AG09319 (cell line): ENCODE measurements around the gene BCR.

ENCODE experiments used
- DNase-seq: peaks from one replicate; pipeline ENCODE4 v3.0.0-alpha.2; 2010; ENCODE audit warnings: low read depth; ENCODE audit errors: extremely low read depth
- TF ChIP-seq, protein P1 (sequence below): IDR thresholded peaks from 2 replicates; pipeline ENCODE4 v1.5.1; 2011; ENCODE audit warnings: low read depth, mild to moderate bottlenecking, inconsistent platforms, low read length, moderate library complexity

BCR gene

DNA sequence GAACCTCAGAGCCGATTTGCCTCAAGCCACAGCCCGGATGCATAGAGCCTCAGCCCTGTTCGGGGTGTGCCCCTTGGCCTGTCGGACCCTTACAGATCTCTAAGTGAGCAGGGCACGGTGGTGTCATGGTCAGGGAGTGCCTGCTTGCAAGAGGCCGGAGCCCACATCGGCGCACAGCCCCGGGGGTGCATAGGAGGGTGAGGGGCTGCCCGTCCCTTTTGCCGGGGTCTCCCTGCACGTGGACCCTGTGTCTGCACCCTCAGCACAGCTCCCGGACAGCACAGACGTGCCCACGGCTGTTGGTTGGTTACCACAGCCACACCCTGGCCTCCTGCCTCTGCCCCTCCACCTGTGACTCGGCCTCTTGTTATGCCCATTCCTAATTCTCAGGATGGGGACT, 28.5 kb upstream of the BCR start:
- no peak for DNase-seq
- TF ChIP-seq, protein P1, sequence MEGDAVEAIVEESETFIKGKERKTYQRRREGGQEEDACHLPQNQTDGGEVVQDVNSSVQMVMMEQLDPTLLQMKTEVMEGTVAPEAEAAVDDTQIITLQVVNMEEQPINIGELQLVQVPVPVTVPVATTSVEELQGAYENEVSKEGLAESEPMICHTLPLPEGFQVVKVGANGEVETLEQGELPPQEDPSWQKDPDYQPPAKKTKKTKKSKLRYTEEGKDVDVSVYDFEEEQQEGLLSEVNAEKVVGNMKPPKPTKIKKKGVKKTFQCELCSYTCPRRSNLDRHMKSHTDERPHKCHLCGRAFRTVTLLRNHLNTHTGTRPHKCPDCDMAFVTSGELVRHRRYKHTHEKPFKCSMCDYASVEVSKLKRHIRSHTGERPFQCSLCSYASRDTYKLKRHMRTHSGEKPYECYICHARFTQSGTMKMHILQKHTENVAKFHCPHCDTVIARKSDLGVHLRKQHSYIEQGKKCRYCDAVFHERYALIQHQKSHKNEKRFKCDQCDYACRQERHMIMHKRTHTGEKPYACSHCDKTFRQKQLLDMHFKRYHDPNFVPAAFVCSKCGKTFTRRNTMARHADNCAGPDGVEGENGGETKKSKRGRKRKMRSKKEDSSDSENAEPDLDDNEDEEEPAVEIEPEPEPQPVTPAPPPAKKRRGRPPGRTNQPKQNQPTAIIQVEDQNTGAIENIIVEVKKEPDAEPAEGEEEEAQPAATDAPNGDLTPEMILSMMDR = no peak

DNA sequence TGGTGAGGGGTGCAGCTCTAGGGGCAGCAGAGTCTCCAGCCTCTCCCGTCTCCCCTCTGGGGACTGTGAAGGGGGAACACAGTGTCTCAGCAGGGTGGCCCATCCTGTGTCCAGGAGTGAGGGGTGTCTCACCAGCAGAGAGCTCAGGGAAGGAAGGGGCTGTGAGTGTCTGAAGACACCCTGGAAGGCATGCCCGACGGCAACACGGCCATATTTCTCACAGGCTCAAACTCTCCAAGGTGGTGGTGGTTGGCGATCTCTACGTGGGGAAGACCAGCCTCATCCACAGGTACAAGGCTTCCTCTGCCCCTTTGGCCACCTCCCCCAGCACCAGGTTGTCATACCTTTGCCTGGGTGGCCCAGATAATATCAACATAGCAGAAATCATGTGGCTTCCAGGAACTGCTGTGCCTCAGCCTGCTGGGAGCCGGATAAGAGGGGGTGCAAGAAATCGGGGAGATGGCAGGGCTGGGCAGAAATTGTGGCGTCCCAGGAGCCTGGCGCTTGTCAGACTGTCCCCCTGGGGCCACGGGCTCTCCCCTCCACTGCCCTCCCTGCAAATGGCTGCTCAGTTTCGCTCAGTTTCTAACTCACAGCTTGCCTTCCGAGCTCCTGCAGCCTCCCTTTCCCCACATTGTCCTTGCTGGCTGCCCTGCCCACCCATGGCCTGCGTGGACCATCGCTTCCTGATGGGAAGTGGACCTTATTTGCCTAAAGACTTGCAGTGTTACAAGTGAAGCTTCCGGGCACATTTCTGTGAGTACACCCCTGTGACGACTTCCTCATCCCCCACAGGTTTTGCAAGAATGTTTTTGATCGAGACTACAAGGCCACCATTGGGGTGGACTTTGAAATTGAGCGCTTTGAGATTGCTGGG, 27.8 kb upstream of the BCR start:
- DNase-seq = no peak
- TF ChIP-seq, protein P1 = no peak

DNA sequence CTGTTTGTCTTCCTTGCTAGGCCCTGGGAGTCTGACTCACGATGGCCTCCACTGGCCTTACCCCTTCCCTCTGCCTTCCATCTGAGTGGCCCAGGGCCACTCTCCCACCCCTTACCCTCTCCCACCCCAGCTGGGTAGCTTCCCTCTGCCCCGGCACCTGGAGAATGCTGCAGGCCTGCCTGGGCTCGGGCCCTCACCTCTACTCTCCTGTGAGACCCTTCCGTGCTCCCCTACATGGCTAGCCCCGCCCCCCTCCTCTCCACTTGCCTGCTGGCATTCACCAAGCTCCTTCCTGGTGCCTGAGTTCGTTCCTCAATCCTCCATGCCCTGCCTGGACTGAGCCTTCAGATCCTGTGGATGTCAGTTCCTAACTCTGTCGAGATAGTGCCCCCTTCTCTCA, 26.3 kb upstream of the BCR start:
- DNase-seq = no peak
- TF ChIP-seq, protein P1 = no peak

DNA sequence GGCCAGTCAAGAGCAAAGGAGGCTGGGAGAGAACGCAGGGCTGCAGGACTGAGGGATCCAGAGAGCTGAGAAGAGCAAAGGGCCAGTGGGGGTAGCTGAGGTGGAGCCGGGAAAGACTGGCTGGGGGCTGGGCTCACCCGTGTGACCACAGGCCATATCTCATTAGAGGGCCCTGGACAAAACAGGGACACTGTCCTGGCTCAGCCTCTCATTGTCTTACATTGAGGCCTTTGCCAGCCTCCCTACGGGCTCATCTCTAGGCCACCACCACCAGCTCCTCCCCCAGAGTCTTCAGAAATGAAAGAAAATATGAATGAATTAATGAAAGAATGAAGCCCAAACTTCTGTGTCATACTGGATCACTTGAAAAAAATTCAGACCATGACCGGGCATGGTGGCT, 25.8 kb upstream of the BCR start:
- TF ChIP-seq, protein P1 = no peak
- DNase-seq = no peak

DNA sequence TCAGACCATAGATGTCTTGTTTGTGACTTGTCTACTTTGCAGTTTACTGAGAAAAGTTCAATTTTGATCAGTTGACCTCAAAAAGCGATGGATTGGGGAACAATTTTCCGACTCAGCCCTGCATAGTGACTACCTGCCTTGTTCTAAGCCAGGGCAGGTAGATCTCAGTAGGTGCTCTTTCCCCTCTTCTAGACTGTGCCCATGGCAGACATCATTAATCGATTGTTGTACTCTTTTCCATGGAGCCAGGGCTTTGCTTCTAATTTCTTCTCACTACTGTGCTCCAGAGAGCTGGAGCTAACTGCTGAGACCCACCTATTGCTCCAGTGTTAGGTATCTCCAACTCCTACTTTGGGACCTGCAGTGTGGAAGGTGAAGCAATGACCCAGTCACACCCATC, 25.2 kb upstream of the BCR start:
- no peak for DNase-seq

DNA sequence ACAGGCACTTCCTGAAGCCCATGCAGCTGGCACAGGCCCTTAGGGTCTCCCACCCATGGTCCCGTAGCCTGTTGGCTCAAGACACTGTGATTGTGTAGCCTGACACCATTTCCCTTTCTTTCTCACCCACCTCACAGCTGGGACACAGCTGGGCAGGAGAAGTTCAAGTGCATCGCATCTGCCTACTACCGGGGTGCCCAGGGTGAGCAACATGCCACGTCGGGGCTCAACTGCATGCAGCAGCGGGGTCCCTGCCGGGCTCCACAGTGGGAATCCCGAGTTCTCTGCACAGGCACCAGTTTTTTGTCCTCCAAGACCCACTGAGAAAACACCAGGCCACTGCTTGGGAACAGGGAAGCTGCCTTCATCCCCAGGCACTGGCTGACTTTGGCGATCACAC, 24.5 kb upstream of the BCR start:
- TF ChIP-seq, protein P1 = no peak
- no peak for DNase-seq

More for the DNA sequence above, 25.2 kb upstream of the BCR start:
- TF ChIP-seq, protein P1 = no peak

DNA sequence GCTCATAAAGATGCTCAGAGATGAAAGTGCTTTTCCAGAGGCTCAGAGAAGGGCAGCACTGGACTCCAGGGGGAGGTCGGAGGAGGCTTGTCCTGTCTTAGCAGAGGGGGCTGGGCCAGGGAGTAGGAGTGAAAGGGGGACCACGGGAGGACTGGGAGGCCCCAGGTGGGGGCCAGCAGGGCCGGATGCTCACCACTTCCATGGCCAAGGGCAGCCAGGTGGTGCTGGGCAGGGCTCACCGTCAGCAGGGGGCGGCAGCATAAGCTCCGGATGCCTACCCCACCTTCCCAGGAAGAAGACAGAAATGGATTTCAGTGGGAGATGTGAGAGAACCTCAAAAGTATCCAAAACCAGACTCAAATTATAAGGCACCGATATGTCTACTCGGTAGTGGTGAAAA, 24.0 kb upstream of the BCR start:
- TF ChIP-seq, protein P1 = no peak
- DNase-seq = no peak
